CD1c-positive myeloid dendritic cell (primary cell): ENCODE data around the gene GJD2.

ENCODE experiments used
- DNase-seq: peaks from one replicate; pipeline ENCODE4 v3.0.0-alpha.2; 2016; ENCODE audit errors: extremely low spot score

The GJD2 gene

DNA sequence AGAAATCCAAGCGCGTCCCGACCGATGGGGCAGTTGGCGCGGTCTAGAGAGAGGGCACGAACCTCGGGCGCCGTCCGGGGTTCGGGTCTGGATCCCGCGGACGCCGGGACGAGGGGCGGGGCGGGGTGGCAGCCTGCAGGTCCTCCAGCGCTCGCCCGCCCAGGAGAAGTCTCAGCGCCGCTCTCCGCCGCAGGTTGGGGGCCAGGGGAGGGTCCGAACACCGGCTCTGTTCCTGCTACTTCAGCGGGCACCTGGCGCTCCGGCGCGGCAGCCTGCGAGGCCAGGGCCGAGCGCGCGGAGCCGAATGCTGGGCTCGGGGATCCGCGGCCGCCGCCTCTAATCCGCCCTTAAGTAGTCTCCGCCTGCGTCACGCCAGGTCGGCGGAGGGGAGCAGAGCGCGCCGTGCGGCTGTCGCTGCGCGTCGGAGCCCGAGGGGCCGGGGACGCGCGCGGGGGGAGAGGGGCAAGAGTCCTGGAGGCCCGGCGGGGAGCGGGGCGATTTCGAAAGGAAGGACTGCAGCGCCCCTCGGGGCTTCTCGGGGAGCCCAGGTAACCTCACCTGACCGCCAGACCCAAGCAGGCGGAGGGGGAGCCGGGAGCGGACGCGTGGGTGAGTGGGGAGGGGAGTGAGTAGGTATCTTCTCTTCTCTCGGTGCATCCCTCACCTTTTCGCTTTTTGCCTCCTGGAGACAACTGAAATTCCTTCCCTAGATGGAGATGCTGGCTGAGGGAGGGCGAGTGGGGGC, at the start of gene GJD2:
GJD2 (minus strand) TSS at position 325 of the 745 bp plus-strand sequence. CDS start 510 bp downstream, outside the sequence.
- DNase-seq: no peak

DNA sequence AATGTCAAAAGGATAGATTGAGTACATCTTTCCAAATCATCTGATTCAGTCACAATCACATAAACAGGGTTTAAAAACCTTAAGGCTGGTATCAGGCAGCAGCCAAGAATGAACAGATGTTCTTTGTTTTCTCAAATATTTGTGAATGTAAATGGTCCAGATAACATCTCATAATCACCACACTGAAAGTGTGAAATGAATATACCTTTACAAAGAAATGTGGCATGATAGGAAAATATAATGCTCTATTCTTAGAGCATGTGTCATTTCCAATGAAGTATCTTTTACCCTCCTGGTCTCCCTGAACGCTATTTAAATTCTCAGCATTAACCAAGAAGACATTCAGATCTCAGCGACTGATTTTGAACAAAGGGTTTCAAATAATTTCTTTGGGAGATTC, 49.3 kb upstream of the GJD2 start:
- no peak for DNase-seq

DNA sequence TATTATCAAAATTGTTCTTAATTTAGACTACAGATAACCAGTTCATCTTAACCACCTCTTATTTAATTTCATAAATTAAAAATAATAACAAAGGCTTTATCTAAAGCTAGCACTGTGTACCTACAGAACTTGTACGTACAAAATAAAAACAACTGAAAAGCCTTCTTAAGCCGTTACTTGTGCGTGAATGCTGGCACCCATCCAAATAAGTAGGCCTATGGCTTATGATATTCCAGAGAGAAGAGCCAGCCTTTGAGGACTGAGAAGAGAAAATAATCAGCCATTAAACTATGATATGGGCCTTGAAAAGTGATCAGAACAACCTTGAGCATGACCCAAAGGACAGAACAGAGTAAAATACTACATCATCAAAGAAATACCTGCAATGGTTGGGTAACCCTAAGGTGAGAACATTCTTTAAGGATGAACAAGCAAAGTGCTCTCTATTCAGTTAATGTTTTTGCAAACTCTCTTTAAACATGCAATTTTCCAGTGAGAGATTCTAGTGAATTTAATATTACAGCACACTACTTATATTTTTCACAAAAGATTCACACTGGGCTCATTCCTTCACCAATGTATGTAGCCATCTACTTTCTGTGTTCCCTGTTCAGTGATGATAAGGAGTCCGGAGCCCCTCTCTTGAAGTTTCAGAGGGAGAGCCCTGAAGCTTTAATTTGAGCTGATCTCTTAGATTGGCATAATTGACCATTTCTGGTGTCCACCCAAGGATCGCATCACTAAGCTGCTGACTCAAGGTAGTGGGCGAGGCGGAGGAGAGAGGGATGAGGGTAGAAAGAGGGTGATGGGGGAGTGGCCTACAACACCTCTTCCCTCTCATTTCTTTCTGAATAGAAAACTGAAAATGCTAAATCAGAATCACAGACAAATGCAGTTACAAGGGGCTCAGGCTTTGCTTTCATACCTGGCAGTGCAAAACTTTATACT, 48.3 kb upstream of the GJD2 start:
- DNase-seq: no peak

DNA sequence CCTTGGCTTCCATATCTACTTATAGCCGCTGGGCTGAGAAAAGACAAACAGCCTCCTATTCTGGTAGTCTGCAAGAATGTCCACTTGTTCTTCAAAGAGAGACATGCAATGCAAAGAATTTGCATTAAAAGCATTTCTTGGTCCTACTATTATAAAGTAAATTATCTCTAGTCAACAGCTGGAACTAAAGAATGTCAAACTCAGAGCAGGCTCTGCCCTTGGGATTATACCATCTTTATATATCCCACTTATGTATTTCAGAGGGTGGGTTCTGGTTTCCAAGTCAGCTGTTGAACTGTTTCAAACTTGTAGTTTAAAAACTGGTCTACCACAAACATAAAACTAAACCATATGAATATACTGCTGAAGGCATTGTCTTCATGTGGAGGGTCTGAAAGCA, 47.6 kb upstream of the GJD2 start:
- DNase-seq: no peak

DNA sequence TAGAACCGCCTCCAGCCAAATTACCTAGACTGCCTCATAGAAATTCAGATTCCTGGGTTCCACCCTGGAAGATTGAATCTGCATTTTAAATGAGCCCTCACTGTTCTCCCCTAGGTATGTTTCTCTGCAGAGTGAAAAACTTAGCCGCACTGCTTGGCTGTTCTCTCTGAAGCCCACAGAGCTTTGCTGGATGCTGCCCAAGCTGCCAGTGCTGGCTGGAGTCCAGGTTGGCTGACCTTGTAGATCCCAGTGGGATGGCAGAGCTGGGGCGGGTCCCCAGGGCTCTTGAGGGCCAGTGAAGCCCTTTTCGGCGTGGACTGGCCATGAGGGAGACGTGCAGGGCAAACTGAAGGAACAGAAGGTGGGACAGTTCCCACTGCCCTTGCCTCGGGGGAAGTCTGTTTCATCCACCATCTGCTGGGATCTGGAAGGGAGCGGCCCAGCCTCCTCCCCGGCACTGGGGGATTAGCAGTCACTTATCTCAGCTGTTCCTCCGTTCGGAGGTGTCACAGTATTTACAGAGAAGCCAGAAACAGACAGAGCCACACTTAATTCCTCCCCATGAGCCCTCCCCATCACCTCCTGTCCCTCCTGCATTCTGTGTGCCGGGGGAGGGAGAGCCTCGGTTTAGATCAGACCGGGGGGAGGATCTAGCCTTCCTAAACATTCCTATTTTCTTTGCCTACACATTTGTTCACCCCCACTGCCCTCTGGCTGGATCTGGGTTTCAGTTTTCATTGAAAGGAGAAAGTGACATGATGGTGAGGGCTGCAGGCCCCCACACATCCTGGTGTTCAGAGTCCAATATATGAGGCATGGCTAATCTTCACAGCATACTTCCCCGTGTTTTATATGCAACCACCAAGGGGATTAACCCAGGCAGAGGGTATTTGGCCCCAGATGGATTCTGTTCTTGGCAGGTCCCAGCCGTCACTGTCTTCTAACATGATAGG, 44.6 kb upstream of the GJD2 start:
- DNase-seq: no peak

DNA sequence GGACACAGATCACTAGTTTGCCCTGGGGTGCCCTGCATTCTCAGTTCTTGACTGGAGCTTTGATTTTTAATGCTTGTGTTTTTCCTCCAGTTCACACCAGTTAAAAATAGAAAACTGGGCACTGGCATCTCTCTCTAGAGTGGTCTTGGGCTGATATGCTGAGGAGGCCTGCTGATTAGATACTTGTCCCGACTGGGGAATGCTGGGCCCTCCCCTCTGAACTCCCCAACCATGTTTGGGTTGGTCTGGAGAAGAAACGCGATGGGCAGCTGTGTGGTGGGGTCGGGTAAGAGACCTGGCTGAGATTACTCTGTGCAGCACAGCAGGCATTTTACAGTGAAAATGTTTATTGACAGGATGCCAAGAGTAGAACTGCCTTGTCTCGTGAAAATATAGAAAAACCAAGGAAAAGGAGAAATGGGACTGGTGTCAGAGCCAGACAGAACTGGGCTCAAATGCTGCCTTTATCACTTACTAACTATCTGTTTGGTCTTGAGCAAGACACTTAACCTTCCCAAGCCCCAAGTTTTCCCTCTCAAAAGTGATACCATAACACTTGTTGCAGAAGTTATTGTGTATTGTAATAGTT, 42.1 kb upstream of the GJD2 start:
- no peak for DNase-seq

DNA sequence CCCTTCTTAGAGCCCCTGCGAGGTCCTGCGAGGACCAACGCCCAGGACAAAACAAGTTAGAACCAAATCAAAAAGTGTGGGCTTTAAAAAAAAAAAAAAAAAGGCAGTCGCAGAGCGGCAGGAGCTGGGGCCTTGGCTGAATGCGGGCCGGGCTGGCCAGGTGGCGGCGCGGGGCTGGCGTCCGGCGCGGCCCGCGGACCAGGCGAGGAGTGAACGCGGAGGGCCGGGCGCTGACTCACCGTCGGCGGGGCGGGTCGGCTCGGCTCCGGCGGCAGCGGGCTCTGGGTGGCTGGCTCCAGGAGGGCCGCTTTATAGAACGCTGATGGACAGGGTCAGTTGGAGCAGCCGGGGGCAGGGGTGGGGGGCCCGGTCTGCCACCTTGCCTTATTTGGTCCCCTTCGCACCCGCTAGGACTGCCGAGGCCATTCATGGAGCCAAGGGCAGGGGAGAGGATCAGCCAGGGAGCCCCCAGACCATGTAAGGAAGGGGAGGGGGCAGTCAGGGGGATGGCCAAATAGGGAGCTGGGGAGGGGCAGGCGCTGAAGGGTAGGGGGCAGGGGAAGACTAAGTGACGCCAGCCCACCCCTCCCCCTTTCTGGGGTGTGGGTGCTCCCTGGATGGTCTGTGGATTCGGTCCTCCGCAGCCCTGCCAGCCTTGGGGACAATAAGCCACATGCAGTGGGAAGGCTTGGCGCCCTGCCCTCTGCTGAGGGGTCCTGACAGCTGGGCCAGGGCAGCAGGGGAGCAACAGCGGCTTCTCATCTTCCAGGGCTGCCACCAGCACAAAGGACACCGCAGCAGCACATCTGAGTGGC, 40.7 kb upstream of the GJD2 start, which contains the start of gene ACTC1:
ACTC1 (minus strand) TSS at position 283 of the 815 bp plus-strand sequence. CDS start 741 bp downstream, outside the sequence.
- no peak for DNase-seq

DNA sequence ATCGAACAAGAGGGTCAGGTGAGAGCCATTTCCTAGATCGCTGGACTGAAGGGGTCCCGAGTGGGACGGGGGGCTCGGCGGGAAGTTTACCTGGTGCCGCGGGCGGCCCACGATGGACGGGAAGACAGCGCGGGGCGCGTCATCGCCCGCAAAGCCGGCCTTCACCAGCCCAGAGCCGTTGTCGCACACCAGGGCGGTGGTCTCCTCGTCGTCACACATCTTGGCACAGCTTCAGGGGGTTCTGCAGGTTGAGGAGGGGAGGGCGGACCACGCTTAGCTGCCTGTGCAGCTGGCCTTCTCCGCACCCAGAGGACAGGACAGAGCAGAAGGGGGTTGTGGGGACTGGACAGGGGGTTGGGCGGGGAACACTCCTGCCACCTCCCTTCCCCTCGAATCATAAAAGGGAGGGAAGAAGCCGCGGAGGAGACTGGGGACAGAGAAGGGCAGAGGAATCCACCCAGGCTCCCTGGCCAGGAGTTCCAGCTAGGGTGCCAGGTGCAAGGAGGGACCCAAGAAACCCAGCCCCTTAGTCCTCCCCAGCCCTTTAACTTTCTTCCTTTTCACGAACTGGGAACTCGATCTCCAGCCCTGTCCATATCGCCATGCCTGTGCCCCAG, 39.9 kb upstream of the GJD2 start:
- no peak for DNase-seq

DNA sequence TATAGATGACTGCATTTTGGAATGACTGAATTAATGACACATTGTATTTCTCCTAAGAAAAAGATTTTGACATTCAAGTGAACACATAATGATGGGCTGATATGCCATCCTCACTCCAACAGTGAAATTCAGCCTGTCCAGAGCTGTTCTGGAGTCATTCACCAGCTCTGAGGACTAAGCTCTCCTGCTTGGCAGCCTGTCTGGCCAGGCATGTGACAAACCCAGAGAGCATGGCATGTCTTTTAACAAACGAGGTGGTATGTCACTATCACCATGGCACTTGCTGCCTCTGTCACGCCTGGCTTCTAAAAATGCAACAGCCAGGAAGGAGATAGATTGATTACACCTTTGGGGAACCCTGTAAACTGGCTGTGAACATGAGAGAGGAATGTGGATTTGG, 39.1 kb upstream of the GJD2 start:
- no peak for DNase-seq

DNA sequence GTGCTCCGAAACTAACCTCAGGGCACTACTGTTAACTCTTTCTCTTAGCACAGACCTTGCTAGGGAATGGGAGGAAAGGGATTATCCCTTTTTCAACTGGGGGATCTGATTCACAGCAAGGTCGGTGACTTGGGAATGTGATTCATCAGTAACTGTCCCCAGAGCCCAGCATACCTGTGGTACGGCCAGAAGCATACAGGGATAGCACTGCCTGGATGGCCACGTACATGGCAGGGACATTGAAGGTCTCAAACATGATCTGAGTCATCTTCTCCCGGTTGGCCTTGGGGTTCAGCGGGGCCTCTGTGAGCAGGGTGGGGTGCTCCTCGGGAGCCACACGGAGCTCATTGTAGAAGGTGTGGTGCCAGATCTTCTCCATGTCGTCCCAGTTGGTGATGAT, 38.3 kb upstream of the GJD2 start:
- DNase-seq: no peak

DNA sequence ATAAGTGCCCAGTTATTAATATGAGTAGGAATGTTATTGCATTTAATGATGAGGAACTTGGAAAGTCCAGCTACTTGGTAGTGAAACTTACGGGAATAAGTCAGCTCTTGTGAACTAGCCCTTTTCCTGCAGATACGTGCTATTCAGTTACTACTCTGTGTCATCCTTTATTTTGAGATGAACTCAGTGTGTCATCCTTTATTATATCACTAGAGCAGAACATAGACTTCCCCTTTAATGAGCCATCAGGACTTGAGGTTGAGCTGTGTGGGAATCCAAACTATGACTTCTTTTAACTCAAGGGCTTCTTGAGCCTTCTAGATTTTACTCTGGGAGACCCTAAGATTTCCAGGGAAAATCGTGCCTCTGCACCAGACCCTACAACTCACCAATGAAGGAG, 36.9 kb upstream of the GJD2 start:
- no peak for DNase-seq

DNA sequence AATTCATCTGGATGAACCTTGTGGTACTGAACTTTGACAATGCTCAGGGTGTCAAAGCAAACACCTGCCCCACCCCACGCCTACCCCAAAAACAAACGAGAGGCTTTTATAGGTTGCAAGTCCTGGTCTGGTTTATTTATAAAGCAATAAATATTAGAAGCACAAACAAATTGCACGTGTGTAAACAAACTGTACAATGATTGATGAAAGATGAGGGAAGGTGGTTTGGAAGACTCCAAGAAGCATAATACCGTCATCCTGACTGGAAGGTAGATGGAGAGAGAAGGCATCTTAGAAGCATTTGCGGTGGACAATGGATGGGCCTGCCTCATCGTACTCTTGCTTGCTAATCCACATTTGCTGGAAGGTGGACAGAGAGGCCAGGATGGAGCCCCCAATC, 35.3 kb upstream of the GJD2 start:
- DNase-seq: no peak

DNA sequence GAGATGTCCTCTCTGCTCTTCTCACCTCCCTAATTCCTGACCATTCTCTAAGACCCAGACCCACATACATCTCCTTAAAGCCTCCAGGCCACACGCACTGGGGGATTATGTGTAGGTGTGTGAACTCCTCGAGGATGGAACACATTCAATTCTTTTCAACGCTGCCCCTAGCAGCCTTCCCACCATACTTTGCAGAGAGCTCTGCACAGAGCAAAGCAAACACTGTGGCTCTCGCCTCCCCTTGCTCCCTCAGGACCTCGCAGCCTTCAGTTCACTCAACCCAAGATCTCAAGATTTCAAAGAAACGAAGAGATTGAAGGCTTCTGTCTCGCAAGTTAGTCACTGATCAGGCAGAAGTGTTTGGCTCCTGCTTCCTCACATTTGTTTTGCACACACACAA, 34.5 kb upstream of the GJD2 start:
- no peak for DNase-seq

DNA sequence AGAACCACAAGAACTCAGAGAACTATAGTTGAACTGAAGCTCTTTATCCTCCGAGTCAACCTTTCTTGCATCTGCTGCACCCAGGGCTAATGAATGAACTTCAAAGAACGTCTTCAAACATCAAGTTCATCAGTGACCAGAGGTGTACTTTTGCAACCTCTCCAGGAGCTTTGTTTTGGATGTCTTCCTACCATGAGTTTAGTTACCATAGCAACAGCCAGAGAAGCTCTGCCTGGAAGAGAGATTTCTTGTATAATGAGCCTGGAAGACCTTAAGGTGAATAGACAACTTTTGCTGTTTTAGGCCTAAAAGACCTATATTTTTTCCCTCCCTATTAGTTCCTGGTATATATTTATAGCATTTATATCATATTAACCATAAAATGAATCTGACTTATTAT, 31.4 kb upstream of the GJD2 start:
- DNase-seq: no peak

DNA sequence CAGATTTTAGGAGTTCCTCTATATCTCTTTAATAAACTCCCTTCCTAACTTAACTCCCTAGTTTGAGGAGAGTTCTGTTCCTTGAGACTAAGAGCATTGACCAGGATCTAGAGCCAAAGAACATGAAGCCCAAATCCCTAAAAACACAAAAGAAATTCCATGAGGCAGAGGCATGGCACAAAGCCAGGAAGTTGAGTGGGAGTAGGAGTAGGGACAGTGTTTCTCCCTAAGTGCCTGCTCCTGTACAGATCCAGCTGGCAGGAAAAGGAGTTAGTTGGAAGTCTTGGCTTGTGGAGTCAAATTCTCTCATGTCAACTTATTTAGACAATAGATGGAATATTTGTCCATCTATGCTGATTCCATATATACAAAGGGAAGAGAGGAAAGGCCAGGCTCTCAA, 29.2 kb upstream of the GJD2 start:
- DNase-seq: no peak

DNA sequence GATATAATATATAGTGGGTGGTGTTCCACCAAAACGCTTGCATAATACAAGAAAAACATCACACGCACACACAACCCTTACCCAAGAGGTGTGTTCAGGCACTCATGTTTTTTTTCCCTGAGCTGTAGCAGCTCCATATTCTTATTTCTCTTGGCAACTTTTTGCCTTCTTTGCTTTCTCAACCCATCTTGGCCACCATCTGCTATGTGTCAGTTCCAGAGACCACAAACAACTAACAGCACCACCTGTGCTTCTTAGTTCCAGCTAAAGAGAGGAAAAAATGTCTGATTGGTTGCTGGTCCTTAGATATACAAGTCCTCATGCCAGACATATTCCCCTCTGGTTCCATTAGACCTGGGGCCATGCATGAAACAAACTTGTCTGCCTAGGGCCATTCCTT, 28.6 kb upstream of the GJD2 start:
- DNase-seq: no peak

DNA sequence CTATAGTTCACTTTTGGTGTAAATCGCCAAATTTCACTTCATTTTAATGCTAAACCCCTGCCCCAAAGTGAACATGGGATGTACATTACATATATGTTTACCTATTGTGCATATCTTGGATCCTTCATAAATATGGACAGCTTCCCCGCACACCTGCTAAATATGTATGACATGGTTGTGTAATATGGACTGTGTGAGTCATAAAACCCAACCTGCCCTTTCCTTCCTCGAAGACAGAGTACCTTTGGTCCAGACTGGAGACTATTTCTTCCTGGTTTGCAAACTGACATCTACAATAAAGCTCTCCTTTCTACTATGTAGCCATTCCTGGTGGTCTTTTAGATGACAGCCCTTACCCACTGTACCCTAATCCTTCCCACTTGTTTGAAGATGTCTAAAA, 28.1 kb upstream of the GJD2 start:
- DNase-seq: no peak

DNA sequence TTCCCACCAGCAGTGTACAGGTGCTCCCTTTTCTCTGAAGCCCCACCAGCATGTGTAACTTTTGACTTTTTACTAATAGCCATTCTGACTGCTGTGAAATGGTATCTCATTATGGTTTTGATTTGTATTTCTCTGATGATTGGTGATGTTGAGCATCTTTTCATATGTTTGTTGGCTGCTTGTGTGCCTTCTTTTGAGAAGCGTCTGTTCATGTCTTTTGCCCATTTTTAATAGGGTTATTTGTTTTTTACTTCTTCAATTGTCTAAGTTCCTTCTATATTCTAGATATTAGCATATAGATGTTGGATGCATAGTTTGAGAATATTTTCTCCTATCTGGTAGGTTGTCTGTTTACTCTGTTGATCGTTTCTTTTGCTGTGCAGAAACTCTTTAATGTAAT, 25.9 kb upstream of the GJD2 start:
- DNase-seq: no peak

DNA sequence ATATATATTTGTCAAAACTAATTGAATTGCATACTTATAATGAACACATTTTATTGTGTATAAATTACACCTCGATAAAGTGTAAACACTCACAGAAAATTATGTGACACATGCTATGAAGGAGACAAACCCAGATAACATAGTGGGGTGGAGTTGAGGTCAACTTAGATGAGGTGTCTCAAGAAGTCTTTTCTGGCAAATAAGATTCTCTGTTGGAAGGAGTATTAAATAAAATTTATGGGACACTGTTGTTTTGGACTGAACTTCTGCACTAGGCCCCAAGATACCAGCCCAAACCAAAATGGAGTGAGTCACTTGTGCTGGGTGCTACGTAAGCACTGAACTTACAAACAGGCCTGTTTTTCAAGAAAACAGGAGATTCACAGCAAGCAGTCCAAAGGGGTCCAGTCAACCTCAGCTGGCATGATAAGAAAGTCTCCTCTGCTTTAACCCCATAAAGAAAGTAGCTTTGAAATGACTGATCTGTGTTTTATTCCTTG, 21.9 kb upstream of the GJD2 start:
- no peak for DNase-seq

DNA sequence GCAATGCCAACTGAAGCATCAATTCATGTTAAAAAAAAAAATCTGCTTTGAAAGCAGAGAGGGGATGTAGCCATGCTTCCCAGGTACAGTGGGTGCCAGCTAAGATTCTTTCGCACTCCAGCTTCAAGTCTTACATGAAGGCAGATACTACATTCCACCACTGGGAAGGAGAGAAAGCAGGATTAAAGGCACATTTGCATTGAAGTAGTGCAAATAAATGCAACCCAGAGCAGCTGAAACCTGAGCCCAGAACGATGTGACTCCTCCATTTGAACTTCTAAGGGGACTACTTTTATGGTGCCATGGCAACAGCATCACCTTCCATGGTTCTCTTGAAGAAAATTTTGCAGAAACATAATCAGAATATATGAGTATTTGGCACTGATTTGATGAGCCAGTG, 19.1 kb upstream of the GJD2 start:
- DNase-seq: no peak
